ENCODE data around the gene RNASE1.
"Not testable (repeated sequence)": the region's sequence is repeated elsewhere in the genome, so short reads cannot be mapped to it uniquely, and the experiment has no call there.

The RNASE1 gene

GRCh38 chr14:20802341-20803084 is at the start of gene RNASE1:
Gene RNASE1 (minus strand): TSS chr14:20802844. CDS start chr14:20802068, 776 bp downstream.
- in situ Hi-C loops (cut with MboI; ENCODE audit: low sequenced_read_pairs): no loop called here

- in situ Hi-C loops (cut with MboI; ENCODE audit: low sequenced_read_pairs): no loop called here
Observed at GRCh38 chr14:20848955-20849570, 46.4 kb upstream of the RNASE1 start.

- in situ Hi-C loops (cut with MboI; ENCODE audit: low sequenced_read_pairs): no loop called here
Observed at GRCh38 chr14:20848316-20848954, 45.8 kb upstream of the RNASE1 start.

- in situ Hi-C loops (cut with MboI; ENCODE audit: low sequenced_read_pairs): no loop called here
Observed at GRCh38 chr14:20846560-20846959, 43.9 kb upstream of the RNASE1 start.

GRCh38 chr14:20841096-20841495 is 38.5 kb upstream of the RNASE1 start:
- in situ Hi-C loops (cut with MboI; ENCODE audit: low sequenced_read_pairs): no loop called here

GRCh38 chr14:20837831-20838230 is 35.2 kb upstream of the RNASE1 start:
- in situ Hi-C loops (cut with MboI; ENCODE audit: low sequenced_read_pairs): no loop called here

GRCh38 chr14:20836668-20837338 is 34.2 kb upstream of the RNASE1 start:
- in situ Hi-C loops (cut with MboI; ENCODE audit: low sequenced_read_pairs): no loop called here

GRCh38 chr14:20834899-20835298 is 32.3 kb upstream of the RNASE1 start:
- in situ Hi-C loops (cut with MboI; ENCODE audit: low sequenced_read_pairs): no loop called here

GRCh38 chr14:20830831-20831230 is 28.2 kb upstream of the RNASE1 start:
- in situ Hi-C loops (cut with MboI; ENCODE audit: low sequenced_read_pairs): no loop called here

GRCh38 chr14:20828024-20828694 is 25.5 kb upstream of the RNASE1 start:
- in situ Hi-C loops (cut with MboI; ENCODE audit: low sequenced_read_pairs): not testable (repeated sequence)

- in situ Hi-C loops (cut with MboI; ENCODE audit: low sequenced_read_pairs): no loop called here
Observed at GRCh38 chr14:20827326-20827725, 24.7 kb upstream of the RNASE1 start.

- in situ Hi-C loops (cut with MboI; ENCODE audit: low sequenced_read_pairs): not testable (repeated sequence)
Observed at GRCh38 chr14:20826666-20827065, 24.0 kb upstream of the RNASE1 start.

GRCh38 chr14:20823859-20824258 is 21.2 kb upstream of the RNASE1 start:
- in situ Hi-C loops (cut with MboI; ENCODE audit: low sequenced_read_pairs): no loop called here

- in situ Hi-C loops (cut with MboI; ENCODE audit: low sequenced_read_pairs): not testable (repeated sequence)
Observed at GRCh38 chr14:20821521-20822108, 19.0 kb upstream of the RNASE1 start.

- in situ Hi-C loops (cut with MboI; ENCODE audit: low sequenced_read_pairs): no loop called here
Observed at GRCh38 chr14:20820063-20820904, 17.6 kb upstream of the RNASE1 start.

GRCh38 chr14:20818861-20819260 is 16.2 kb upstream of the RNASE1 start:
- in situ Hi-C loops (cut with MboI; ENCODE audit: low sequenced_read_pairs): no loop called here

- in situ Hi-C loops (cut with MboI; ENCODE audit: low sequenced_read_pairs): not testable (repeated sequence)
Observed at GRCh38 chr14:20815946-20816345, 13.3 kb upstream of the RNASE1 start.

- in situ Hi-C loops (cut with MboI; ENCODE audit: low sequenced_read_pairs): no loop called here
Observed at GRCh38 chr14:20811986-20812975, 9.6 kb upstream of the RNASE1 start.

Data from HL-60/S4 treated with phorbol 12-myristate 13-acetate at 8.2 ng/mL for 4 days and 3 days (cell line).